Measurements from ENCODE around the gene ZNF213. TPM values are rescaled to one million over a fixed set of nuclear protein-coding genes. Genes with fewer than 3 reads are reported as not detected.

The ZNF213 gene
- total RNA-seq, 1 donor = 8.0 TPM

DNA sequence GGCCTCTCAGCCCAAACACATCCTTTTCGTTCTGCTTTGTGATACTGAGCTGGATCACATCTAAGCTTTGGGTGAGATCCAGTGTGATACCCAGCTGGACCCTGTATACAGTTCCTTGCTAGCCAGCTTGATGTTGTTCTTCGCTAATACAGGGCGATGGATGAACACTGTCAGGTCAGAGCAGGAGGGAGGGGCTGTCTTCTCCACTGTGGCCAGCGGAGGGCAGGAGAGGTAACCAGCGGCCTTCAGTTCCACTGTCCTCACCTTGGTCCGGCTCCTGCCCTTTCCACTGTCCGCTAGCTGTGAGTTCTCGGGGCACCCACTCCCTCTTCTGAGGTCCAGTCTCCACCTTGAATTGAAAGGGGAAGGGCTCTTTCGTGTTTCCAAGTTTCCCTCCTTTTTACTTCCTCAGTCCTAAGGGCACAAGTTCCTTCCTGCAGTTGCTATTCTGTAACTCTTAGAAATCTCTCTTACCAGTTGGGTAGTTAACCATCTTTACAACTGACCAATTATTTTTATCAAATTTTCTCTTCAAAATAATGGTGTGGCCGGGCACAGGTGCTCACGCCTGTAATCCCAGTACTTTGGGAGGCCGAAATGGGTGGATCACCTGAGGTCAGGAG, 3.0 kb upstream of the ZNF213 start:
- Histone ChIP-seq H4K20me1 (ENCODE audit: insufficient read depth, low read length) (peaks cover 8% of the 10 kb centered on the region), H3K79me2 (ENCODE audit: insufficient read depth, low read length) (peaks cover 40% of the 10 kb centered on the region)

DNA sequence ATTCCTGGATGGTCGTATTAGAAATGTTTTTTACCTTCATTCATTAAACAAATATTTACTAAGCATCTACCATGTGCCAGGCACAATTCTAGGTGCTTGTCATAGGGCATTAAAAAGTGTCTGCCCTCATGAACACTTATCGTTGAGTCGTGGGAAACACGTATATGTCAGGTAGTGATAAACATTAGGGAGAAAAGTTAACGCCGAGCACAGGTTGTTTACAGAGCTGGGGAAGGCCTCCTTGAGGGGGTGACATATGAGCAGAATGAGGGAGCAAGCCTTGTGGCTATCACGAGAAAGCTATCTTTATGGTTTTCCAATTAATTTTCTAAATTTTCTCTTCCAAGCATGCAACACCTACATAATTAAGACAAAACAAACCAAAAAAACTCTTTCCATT, 985 bp upstream of the ZNF213 start:
- H3K36me3 ChIP-seq (ENCODE audit: insufficient read depth, low read length) = peaks cover 12% of the 10 kb centered on the region
- peak overlapping the region; percentile 87 for H3K27ac ChIP-seq (ENCODE audit: low read depth, low read length)
- peak overlapping the region; percentile 88 for H3K4me3 ChIP-seq (ENCODE audit: insufficient read depth, low read length)
- H3K4me2 ChIP-seq (ENCODE audit: insufficient read depth, low read length) = peak overlapping the region; percentile 99
- no peaks in the 10 kb centered on the region for H3K27me3 ChIP-seq (ENCODE audit: insufficient read depth, low read length)
- H2AFZ ChIP-seq (ENCODE audit: low read length) = no peak overlapping the region
- H3K4me1 ChIP-seq (ENCODE audit: insufficient read depth, low read length) = peaks cover 20% of the 10 kb centered on the region
- TF ChIP-seq, protein P1, sequence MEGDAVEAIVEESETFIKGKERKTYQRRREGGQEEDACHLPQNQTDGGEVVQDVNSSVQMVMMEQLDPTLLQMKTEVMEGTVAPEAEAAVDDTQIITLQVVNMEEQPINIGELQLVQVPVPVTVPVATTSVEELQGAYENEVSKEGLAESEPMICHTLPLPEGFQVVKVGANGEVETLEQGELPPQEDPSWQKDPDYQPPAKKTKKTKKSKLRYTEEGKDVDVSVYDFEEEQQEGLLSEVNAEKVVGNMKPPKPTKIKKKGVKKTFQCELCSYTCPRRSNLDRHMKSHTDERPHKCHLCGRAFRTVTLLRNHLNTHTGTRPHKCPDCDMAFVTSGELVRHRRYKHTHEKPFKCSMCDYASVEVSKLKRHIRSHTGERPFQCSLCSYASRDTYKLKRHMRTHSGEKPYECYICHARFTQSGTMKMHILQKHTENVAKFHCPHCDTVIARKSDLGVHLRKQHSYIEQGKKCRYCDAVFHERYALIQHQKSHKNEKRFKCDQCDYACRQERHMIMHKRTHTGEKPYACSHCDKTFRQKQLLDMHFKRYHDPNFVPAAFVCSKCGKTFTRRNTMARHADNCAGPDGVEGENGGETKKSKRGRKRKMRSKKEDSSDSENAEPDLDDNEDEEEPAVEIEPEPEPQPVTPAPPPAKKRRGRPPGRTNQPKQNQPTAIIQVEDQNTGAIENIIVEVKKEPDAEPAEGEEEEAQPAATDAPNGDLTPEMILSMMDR (IDR thresholded peaks at IDR 0.05; ENCODE audit: extremely low read depth, low read depth, low read length) = no peak
- H3K79me2 ChIP-seq (ENCODE audit: insufficient read depth, low read length) = peaks cover 44% of the 10 kb centered on the region
- no peaks in the 10 kb centered on the region for H3K9me3 ChIP-seq (ENCODE audit: low read depth, low read length)
- H4K20me1 ChIP-seq (ENCODE audit: insufficient read depth, low read length) = peaks cover 8% of the 10 kb centered on the region
- DNase-seq (ENCODE audit: insufficient read length, low spot score, missing footprints) = no peak

More for the DNA sequence above, 3.0 kb upstream of the ZNF213 start:
- Histone ChIP-seq H3K27me3 (ENCODE audit: insufficient read depth, low read length) (no peaks in the 10 kb centered on the region), H3K36me3 (ENCODE audit: insufficient read depth, low read length) (peaks cover 31% of the 10 kb centered on the region), H3K4me3 (ENCODE audit: insufficient read depth, low read length) (no peak overlapping the region), H2AFZ (ENCODE audit: low read length) (no peak overlapping the region), H3K27ac (ENCODE audit: low read depth, low read length) (no peak overlapping the region), H3K4me2 (ENCODE audit: insufficient read depth, low read length) (no peak overlapping the region), H3K9me3 (ENCODE audit: low read depth, low read length) (no peaks in the 10 kb centered on the region), H3K4me1 (ENCODE audit: insufficient read depth, low read length) (peaks cover 20% of the 10 kb centered on the region)
- TF ChIP-seq, protein P1 (IDR thresholded peaks at IDR 0.05; ENCODE audit: extremely low read depth, low read depth, low read length) = peak; percentile 61
- peak; percentile 83 for DNase-seq (ENCODE audit: insufficient read length, low spot score, missing footprints)

DNA sequence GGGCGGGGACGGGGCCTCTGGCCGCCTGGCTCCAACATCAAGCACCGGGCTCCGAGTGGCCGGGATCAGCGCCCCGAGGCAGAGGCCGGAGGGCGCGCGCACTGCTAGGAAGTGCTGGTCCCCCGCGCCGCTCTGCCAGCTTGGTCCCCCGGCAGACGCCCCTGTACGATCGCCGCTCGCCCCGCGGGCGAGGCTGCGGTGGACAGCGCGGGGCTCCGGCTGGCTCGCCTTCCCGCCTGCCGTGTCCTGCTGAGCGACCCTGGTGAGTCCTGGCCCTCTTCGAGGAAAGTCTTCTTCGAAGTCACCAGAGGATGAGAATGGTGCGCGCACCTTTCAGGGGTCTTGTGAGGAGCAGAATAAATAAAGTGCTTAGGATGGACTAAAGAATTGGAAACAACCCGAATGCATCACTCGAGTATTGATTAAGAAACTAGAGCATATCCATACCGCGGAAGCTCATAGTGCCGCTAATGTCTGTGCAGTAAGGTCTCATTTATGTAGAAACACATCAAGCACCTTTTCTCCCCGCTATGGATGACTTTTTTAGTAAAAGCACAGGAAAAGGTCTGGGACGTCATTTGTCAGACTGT, 392 bp downstream of the ZNF213 start:
- TF ChIP-seq, protein P1 (IDR thresholded peaks at IDR 0.05; ENCODE audit: extremely low read depth, low read depth, low read length) = no peak
- no peaks in the 10 kb centered on the region for H3K9me3 ChIP-seq (ENCODE audit: low read depth, low read length)
- H3K4me1 ChIP-seq (ENCODE audit: insufficient read depth, low read length) = peaks cover 14% of the 10 kb centered on the region
- peak overlapping the region; percentile 76 for H3K4me3 ChIP-seq (ENCODE audit: insufficient read depth, low read length)
- no peaks in the 10 kb centered on the region for H3K27me3 ChIP-seq (ENCODE audit: insufficient read depth, low read length)
- peak overlapping the region; percentile 87 for H3K4me2 ChIP-seq (ENCODE audit: insufficient read depth, low read length)
- H4K20me1 ChIP-seq (ENCODE audit: insufficient read depth, low read length) = peaks cover 8% of the 10 kb centered on the region
- peak; percentile 62 for DNase-seq (ENCODE audit: insufficient read length, low spot score, missing footprints)
- H3K36me3 ChIP-seq (ENCODE audit: insufficient read depth, low read length) = peaks cover 13% of the 10 kb centered on the region
- peak overlapping the region; percentile 62 for H2AFZ ChIP-seq (ENCODE audit: low read length)
- peak overlapping the region; percentile 41 for H3K27ac ChIP-seq (ENCODE audit: low read depth, low read length)
- H3K79me2 ChIP-seq (ENCODE audit: insufficient read depth, low read length) = peaks cover 44% of the 10 kb centered on the region

DNA sequence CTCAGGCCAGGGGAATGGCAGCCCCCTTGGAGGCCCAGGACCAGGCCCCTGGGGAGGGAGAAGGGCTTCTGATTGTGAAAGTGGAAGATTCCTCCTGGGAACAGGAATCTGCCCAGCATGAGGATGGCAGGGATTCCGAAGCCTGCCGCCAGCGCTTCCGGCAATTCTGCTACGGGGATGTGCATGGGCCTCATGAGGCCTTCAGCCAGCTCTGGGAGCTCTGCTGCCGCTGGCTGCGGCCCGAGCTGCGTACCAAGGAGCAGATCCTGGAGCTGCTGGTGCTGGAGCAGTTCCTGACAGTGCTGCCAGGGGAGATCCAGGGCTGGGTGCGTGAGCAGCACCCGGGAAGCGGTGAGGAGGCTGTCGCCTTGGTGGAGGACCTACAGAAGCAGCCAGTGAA, 2.4 kb downstream of the ZNF213 start:
- H3K4me1 ChIP-seq (ENCODE audit: insufficient read depth, low read length) = peaks cover 14% of the 10 kb centered on the region
- H2AFZ ChIP-seq (ENCODE audit: low read length) = no peak overlapping the region
- peaks cover 5% of the 10 kb centered on the region for H3K36me3 ChIP-seq (ENCODE audit: insufficient read depth, low read length)
- TF ChIP-seq, protein P1 (IDR thresholded peaks at IDR 0.05; ENCODE audit: extremely low read depth, low read depth, low read length) = no peak
- DNase-seq (ENCODE audit: insufficient read length, low spot score, missing footprints) = peak; percentile 13
- H4K20me1 ChIP-seq (ENCODE audit: insufficient read depth, low read length) = peaks cover 8% of the 10 kb centered on the region
- no peak overlapping the region for H3K27ac ChIP-seq (ENCODE audit: low read depth, low read length)
- H3K4me2 ChIP-seq (ENCODE audit: insufficient read depth, low read length) = no peak overlapping the region
- H3K9me3 ChIP-seq (ENCODE audit: low read depth, low read length) = no peaks in the 10 kb centered on the region
- no peak overlapping the region for H3K4me3 ChIP-seq (ENCODE audit: insufficient read depth, low read length)
- H3K79me2 ChIP-seq (ENCODE audit: insufficient read depth, low read length) = peaks cover 38% of the 10 kb centered on the region
- H3K27me3 ChIP-seq (ENCODE audit: insufficient read depth, low read length) = no peaks in the 10 kb centered on the region

Measured in osteoblast (primary cell).